Glomerular visceral epithelial cell (primary cell): ENCODE results near the gene CNTN1.

ENCODE experiments used
- DNase-seq: peaks from one replicate; pipeline ENCODE4 v3.0.0-alpha.2; 2016; ENCODE audit errors: extremely low spot score

The CNTN1 gene

DNA sequence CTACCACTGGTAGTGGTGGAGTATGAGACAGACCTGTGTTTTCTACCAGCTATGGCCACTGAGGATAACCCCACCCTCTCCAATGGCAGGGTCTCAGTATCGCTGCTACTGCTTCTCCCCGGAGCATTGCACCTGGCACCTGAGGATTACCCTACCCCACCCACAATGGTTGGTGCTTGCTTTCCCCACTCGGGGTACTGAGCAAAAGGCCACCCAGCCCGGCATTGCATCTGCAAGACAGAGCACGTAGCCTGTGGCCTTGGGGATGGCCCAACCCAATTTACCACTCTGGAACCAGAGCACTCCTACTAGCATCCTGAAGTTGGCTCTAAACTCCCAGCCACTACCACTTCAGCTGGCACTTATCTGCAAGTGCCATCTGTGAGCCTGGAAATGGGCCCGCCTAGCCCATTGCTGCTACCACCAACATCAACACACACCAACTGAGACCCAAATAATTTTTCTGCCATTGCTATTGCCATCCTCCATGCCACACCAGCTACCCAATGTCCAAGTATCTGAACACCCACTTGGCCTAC, 145.7 kb downstream of the CNTN1 start:
- no peak for DNase-seq

DNA sequence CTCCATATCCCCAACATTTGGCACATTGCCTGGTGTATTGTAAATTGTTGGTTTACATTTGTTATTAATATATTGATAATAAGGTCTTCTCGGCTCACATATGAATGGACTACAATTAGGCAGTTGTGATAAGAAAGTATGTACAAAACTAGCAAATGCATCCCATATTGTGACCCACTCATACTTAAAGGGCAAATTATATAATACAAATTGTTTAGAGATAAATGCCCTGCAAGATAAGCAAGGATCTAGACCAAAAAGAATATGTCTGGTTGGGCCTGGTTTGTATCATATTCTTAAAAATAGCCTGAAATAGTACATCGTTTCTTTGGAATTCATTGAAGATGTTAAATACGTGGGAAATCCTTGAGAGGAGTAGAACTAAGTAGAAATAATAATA, 151.3 kb downstream of the CNTN1 start:
- DNase-seq: no peak

DNA sequence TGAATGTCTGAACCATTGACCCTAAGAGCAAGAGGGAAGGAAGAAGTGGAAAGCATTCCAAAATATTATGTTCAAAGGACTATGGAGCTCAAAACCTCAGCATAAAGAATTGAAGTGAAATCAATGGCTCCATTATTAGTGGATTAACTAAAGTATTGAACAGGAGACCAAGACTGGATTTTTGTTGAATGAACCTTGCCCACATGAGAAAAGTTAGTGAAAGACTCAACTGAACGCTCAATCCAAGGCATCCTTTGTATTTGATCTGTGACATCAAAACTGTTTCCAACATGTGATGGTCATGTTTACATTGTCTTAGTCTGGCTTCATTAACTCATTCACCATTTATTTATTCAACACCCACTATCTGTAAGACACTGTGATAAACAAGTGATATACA, 161.0 kb downstream of the CNTN1 start:
- no peak for DNase-seq

- no peak for DNase-seq
Measured at GRCh38 chr12:40854604-40855003, 162.4 kb downstream of the CNTN1 start.

DNA sequence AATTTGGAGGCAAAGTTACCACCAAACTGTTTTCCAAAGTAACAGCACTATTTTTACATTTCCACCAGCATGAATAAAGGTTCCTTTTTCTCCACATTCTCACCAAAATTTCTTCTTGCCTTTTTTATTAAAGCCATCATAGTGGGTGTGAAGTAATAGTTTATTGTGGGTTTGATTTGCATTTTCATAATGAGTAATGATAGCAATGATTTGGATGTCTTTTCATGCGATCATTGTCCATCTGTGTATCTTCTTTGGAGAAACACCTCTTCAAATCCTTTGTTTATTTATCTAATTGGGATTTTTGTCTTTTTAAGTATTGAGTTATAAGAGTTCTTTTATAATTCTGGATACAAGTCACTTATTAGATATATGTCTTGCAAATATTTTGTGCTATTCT, 172.7 kb downstream of the CNTN1 start:
- DNase-seq: no peak

DNA sequence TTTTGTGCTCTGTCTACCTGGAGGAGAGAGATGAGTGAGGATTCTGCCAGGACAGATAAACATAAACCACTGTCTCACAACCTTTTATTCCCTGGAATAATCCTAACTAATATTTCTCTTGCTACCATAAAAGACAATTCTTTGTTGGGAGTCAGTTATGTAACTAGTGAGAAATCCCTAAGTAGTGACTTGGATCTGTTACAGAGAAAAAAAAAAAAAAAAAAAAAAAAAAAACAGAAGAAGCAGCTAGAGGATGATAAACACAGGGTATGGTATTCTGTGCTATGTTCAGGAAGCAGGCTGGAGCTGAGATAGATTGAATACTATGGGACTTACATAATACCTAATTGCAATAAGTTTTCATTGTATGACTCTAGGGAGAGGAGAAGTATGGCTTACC, 178.7 kb downstream of the CNTN1 start:
- DNase-seq: no peak

GRCh38 chr12:40874868-40875267, 182.6 kb downstream of the CNTN1 start:
- DNase-seq: no peak

- no peak for DNase-seq
Measured at GRCh38 chr12:40889329-40889728, 197.1 kb downstream of the CNTN1 start.

GRCh38 chr12:40892528-40892927, 200.3 kb downstream of the CNTN1 start:
- no peak for DNase-seq

DNA sequence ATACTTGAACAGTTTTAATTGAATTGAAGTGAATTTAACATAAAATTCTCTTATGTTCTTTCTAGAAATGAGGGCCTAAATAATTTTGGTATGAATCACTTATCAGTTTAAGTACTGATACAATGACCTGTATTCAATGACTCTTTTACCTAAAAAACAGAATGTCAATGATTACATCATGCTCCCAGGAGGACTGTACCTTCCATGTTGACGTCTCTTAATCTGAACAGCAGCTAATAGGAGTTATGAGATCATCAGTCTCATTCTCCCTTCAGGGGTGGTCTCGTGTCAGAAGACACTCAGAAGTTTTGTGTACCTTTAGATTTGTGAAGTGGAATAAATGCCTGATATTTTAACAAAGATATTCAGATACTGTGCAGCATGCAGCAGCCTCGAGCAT, 206.3 kb downstream of the CNTN1 start:
- DNase-seq: no peak

DNA sequence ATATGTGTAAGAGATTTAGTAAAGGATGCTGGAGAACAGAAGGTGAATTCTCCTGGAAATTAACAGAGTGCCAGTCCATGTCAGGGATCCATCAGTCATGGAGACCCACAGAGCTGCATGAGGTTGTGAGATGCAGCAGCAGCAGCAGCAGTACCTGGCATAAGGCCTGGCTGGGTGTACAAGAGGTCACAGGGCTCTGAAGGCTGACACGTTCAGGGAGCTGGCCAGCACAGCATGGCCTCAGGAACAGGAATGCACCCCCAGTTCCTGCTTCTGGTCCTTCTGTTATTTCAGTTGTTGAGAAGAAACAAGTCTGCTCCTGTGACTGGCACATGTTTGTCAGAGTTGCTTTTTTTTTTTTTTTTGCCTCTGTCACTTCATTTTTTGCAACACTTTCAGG, 210.8 kb downstream of the CNTN1 start:
- DNase-seq: no peak

- DNase-seq: peak; percentile 49
Measured at GRCh38 chr12:40907115-40907527, 214.9 kb downstream of the CNTN1 start.

- DNase-seq: peak; percentile 1
Measured at GRCh38 chr12:40911676-40912075, 219.4 kb downstream of the CNTN1 start.

DNA sequence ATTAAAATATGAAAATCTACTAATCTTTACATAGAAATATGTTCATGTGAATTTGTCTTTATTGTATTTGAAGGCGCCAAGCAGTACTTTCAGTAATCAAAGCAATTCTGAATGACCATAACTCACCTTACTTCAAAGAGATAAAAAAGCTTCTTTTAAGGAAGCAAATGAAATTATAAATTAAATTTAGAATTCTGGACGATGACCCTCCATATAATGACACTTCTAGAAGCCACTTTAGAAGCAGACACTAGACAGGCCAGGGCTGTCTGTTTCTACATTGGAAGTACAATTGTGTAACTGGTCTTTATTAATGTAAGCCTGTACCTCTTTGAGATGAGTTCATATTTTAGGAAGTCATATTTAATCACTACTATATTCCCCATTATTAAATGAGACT, 222.9 kb downstream of the CNTN1 start:
- DNase-seq: no peak

- DNase-seq: no peak
Measured at GRCh38 chr12:40917561-40917960, 225.3 kb downstream of the CNTN1 start.

GRCh38 chr12:40921563-40922163, 229.4 kb downstream of the CNTN1 start:
- DNase-seq: peak; percentile 6

- no peak for DNase-seq
Measured at GRCh38 chr12:40937891-40938290, 245.7 kb downstream of the CNTN1 start.

DNA sequence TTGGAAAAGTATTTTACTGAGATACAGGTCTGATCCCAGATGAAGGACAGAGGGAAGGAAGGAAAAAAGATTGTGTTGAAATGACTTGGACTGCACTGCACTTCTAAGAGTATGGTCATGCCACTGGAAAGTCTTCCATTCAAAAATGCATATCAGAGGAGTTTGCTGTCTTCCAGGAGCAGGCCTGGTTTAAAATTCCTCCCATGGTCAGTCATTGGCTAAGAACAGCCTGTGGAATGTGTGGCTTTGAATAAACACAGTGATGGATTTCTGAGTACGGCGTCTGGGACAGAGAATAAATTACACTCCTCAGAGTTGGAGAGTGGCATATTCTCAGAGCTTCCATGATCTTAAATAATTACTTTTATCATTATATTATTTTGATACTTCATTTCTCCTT, 250.1 kb downstream of the CNTN1 start:
- peak; percentile 8 for DNase-seq

GRCh38 chr12:40945772-40946171, 253.5 kb downstream of the CNTN1 start:
- DNase-seq: no peak

GRCh38 chr12:40946612-40947194, 254.5 kb downstream of the CNTN1 start:
- DNase-seq: peak; percentile 32

GRCh38 chr12:40947797-40948196, 255.6 kb downstream of the CNTN1 start:
- peak; percentile 74 for DNase-seq

DNA sequence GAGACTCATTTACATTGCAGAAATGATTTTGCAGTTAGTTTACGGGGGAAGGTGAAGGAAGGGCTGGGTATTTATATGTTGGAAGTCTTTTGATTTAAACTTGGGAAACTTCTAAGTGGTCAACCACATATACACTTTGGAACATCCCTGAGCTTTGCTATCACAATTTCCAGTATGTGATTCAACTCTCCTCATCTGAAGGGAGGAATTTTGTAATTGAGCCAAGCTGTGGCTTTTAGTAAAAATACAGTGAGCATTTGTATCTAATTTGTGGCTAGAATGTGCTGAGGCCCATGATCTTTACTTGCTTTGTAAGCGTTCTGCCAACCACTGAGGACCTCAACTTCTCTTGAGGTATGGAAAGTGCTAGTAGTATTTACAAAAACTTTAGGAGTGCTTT, 260.8 kb downstream of the CNTN1 start:
- DNase-seq: peak; percentile 13

- DNase-seq: no peak
Measured at GRCh38 chr12:40957417-40957816, 265.2 kb downstream of the CNTN1 start.

DNA sequence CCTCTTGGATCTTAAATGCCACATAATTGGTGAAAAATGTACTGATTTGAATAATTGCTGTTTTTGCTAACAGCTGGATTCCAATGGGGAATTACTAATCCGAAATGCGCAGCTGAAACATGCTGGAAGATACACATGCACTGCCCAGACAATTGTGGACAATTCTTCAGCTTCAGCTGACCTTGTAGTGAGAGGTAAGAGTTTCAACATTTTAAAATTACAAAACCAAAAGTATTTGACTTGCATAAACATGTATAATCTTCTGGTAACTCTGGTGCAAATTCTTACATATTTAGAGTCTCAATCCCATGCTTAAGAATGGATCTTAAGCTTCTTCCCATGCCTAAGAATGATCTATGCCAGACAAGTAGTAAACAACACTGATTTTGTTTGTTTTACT, 266.8 kb downstream of the CNTN1 start:
- DNase-seq: no peak
